Ramos (cell line): ENCODE measurements around the gene OSBP2.

Experiments used
- in situ Hi-C: fragments of 300-500 bp; cut with MboI; formaldehyde crosslinking; loops from one replicate; pipeline ENCODE4 v1.14.3; 2022; ENCODE audit warnings: low sequenced_read_pairs; ENCODE audit not compliant: unreplicated experiment

Gene OSBP2

GRCh38 chr22:30953206-30953605 lies 258.5 kb downstream of the OSBP2 start:
- in situ Hi-C loops = no loop called here

GRCh38 chr22:30955153-30955552 lies 260.5 kb downstream of the OSBP2 start:
- in situ Hi-C loops = no loop called here
